Heart right ventricle (tissue), 16 donors: ENCODE results near the gene GP9. TPM values are rescaled to one million over a fixed set of nuclear protein-coding genes. Genes with fewer than 3 reads are reported as not detected.

Experiments used
- ATAC-seq, 8 donors: fragments of 200-7000 bp; cut with Tn5 transposase; one replicate each; pipeline ENCODE4 v1.9.1; 2020; ENCODE audit warnings: mild to moderate bottlenecking in 8 of 8, moderate library complexity in 8 of 8, moderate number of reproducible peaks in 1 of 8
- DNase-seq, 2 donors: peaks; one replicate each; pipeline ENCODE4 v3.0.0-alpha.2; 2020
- H3K27ac ChIP-seq, 10 donors: fragments of 200-600 bp; sonication (generic) in 2 of 10; one replicate each; pipeline versions ENCODE4 v1.5.0 to v1.8.0; 2020 to 2022; ENCODE audit warnings: mild to moderate bottlenecking in 3 of 10
- H3K27me3 ChIP-seq, 7 donors: fragments of 200-600 bp; one replicate each; pipeline ENCODE4 v1.8.0; 2021 to 2022; ENCODE audit warnings: mild to moderate bottlenecking in 2 of 7
- H3K36me3 ChIP-seq, 9 donors: fragments of 200-600 bp; sonication (generic) in 1 of 9; one replicate each; pipeline versions ENCODE4 v1.5.0 to v1.8.0; 2020 to 2022; ENCODE audit warnings: mild to moderate bottlenecking in 2 of 9
- H3K4me1 ChIP-seq, 9 donors: fragments of 200-600 bp; sonication (generic) in 1 of 9; one replicate each; pipeline versions ENCODE4 v1.5.0 to v1.8.0; 2020 to 2022; ENCODE audit warnings: mild to moderate bottlenecking in 4 of 9
- H3K4me3 ChIP-seq, 10 donors: fragments of 200-600 bp; sonication (generic) in 2 of 10; one replicate each; pipeline versions ENCODE4 v1.5.0 to v1.8.0; 2020 to 2022; ENCODE audit warnings: mild to moderate bottlenecking in 7 of 10, moderate library complexity in 2 of 10
- H3K9me3 ChIP-seq, 11 donors: fragments of 200-600 bp in 10 of 11; sonication (generic) in 2 of 11; one replicate each; pipeline versions ENCODE4 v1.5.0 to v1.8.0; 2013 to 2022; ENCODE audit warnings: mild to moderate bottlenecking in 2 of 11, control low read depth in 1 of 11, moderate library complexity in 1 of 11
- CTCF ChIP-seq, 9 donors: fragments of 200-600 bp; sonication (generic) in 2 of 9; IDR thresholded peaks; one replicate each; pipeline versions ENCODE4 v1.5.0 to v1.8.0; 2021 to 2022; ENCODE audit warnings: antibody characterized with exemption in 9 of 9, mild to moderate bottlenecking in 5 of 9, moderate library complexity in 1 of 9
- WGBS, 2 donors: extraction: QIAGEN DNeasy Blood & Tissue Kit; methylation state at CpG; one replicate each; pipeline ENCODE4 v1.1.7; 2013; ENCODE audit warnings: inconsistent platforms in 1 of 2; 5-methylcytosine and 5-hydroxymethylcytosine counted together
- intact Hi-C, 10 donors: fragments of 100-400 bp; cut with DNase I; formaldehyde crosslinking; loops; one replicate each; pipeline versions ENCODE4 v1.11.1 to v1.14.2; 2022
- polyA plus RNA-seq, 2 donors: library from polyadenylated mRNA; stranded (reverse); fragments of 200-250 nt; gene quantifications; one replicate each; pipeline ENCODE4 v1.2.3, GENCODE V29; 2013
- total RNA-seq, 10 donors: library from RNA; stranded (reverse); fragmentation: NEBNext Ultra II Directional in 3 of 10; extraction: Animal tissue kit (Norgen Biotek cat#: 25700) in 3 of 10; gene quantifications; one replicate each; pipeline versions ENCODE4 v1.2.1 to v1.2.4, GENCODE V29; 2021 to 2023
- donor health status: Arrhythmogenic right ventricular cardiomyopathy.
- donor health status: ischemic (EF 13 %, LVEDD 7.1; RV severe dilation, severe dysfunction).
- donor health status: healthy with polysubstance abuse.
- donor health status: DM: no; HTN: yes; CAD: no.
- donor health status: DM: no; HTN: no; CAD: no.
- donor health status: ischemic (EF 25% LVEDD 6.9; RV normal size, moderate dysfunction).
- donor health status: ischemic (EF 25% LVEDD 5.7; RV mildly dilated, moderate dysfunction).
- donor health status: healthy.
- donor health status: DM: yes; HTN: yes; CAD: no.
- donor health status: Ischemic cardiomyopathy.
- donor health status: ischemic (EF 35%, LVEDD 5.7; RV mildly dilated, moderate dysfunction).
- donor health status: nonischemic (EF 11% LVEDD 7.7; RV severe dilation, severe dysfunction).
- donor health status: DM: yes; HTN: yes; CAD: no.
- donor health status: PGD.
- donor health status: ischemic (EF 29% LVEDD 5.4; RV normal size, mild dysfunction).
- donor health status: nonischemic (EF 23%, LVEDD 6.1; RV moderate dilation, normal function).

GP9 gene
- total and polyA plus RNA-seq, 12 donors = 0.13 TPM; not detected in 11

GRCh38 chr3:129078510-129078909, 17.9 kb downstream of the GP9 start:
- DNase-seq (no peak), ATAC-seq (peak in 5 of 8 donors; percentile 35 to 75 (median 56))
- no peak overlapping the region for H3K4me3 ChIP-seq
- H3K36me3 ChIP-seq = no peaks in the 10 kb centered on the region
- intact Hi-C loops = loop anchor here in 1 of 10 donors (10.0 kb wide), 1 partner anchor 104 kb away; no protein-coding TSS in a partner anchor
- no peak for TF ChIP-seq CTCF (IDR thresholded peaks at IDR 0.05)
- H3K4me1 ChIP-seq = peaks cover 0 to 5% (median 0%) of the 10 kb centered on the region in 9 donors
- no peaks in the 10 kb centered on the region for H3K9me3 ChIP-seq
- H3K27me3 ChIP-seq = no peaks in the 10 kb centered on the region
- 61 to 62% methylated on average over 8 of the region's 8 CpGs for WGBS, 2 donors
- H3K27ac ChIP-seq = no peak overlapping the region

GRCh38 chr3:129081503-129081902, 20.9 kb downstream of the GP9 start:
- WGBS, 2 donors = 57 to 70% methylated on average over 8 of the region's 8 CpGs
- no peak for DNase-seq
- intact Hi-C loops = loop anchor here in 2 of 10 donors (10.0 kb wide), 1 partner anchor 107 kb away; no protein-coding TSS in a partner anchor

GRCh38 chr3:129082026-129082425, 21.4 kb downstream of the GP9 start:
- DNase-seq (no peak), ATAC-seq (no peak)
- Histone ChIP-seq H3K27me3 (no peaks in the 10 kb centered on the region), H3K36me3 (no peaks in the 10 kb centered on the region), H3K27ac (no peak overlapping the region), H3K4me1 (peaks cover under 1 to 9% (median 4%) of the 10 kb centered on the region in 9 donors), H3K4me3 (no peak overlapping the region), H3K9me3 (no peaks in the 10 kb centered on the region)
- no peak for TF ChIP-seq CTCF (IDR thresholded peaks at IDR 0.05)
- 76 to 77% methylated on average over 9 of the region's 9 CpGs for WGBS, 2 donors
- intact Hi-C loops = loop anchor here in 2 of 10 donors (10.0 kb wide), 1 partner anchor 107 kb away; no protein-coding TSS in a partner anchor

More at GRCh38 chr3:129081503-129081902, 20.9 kb downstream of the GP9 start:
- ATAC-seq = no peak
- Histone ChIP-seq H3K4me3 (no peak overlapping the region), H3K36me3 (no peaks in the 10 kb centered on the region), H3K4me1 (peaks cover 0 to 5% (median 0%) of the 10 kb centered on the region in 9 donors), H3K27me3 (no peaks in the 10 kb centered on the region), H3K27ac (no peak overlapping the region), H3K9me3 (no peaks in the 10 kb centered on the region)
- TF ChIP-seq CTCF (IDR thresholded peaks at IDR 0.05) = no peak

- H3K4me1 ChIP-seq = peaks cover 4 to 11% (median 7%) of the 10 kb centered on the region in 9 donors
- WGBS, 2 donors = 89 to 92% methylated on average over 6 of the region's 6 CpGs
- ATAC-seq (no peak), DNase-seq (no peak)
- no peaks in the 10 kb centered on the region for H3K27me3 ChIP-seq
- H3K36me3 ChIP-seq = no peaks in the 10 kb centered on the region
- TF ChIP-seq CTCF (IDR thresholded peaks at IDR 0.05) = no peak
- no peak overlapping the region for H3K4me3 ChIP-seq
- H3K27ac ChIP-seq = no peak overlapping the region
- intact Hi-C loops = loop anchor here in 2 of 10 donors (10.0 kb wide), 1 partner anchor 110 kb away; no protein-coding TSS in a partner anchor
- H3K9me3 ChIP-seq = no peaks in the 10 kb centered on the region
Measured at GRCh38 chr3:129084501-129084900, 23.9 kb downstream of the GP9 start.
